H1 (cell line): ENCODE measurements around the gene TNNT1. TPM values are rescaled to one million over a fixed set of nuclear protein-coding genes. Genes with fewer than 3 reads are reported as not detected.

Experiments used
- ASH2L ChIP-seq: fragments of 200-600, 300-600 bp; sonication (generic); IDR thresholded peaks from one replicate; pipeline ENCODE4 v1.7.1; 2017; ENCODE audit warnings: low read length
- ATF3 ChIP-seq: IDR thresholded peaks from 2 replicates; pipeline ENCODE4 v1.6.1; 2011; ENCODE audit warnings: low read depth, mild to moderate bottlenecking, low read length; ENCODE audit not compliant: insufficient read depth
- CEBPB ChIP-seq: IDR thresholded peaks from 2 replicates; pipeline ENCODE4 v1.6.1; 2012; ENCODE audit warnings: low read depth, low read length
- GTF2F1 ChIP-seq: IDR thresholded peaks from 2 replicates; pipeline ENCODE4 v1.6.1; 2012; ENCODE audit warnings: low read depth, low read length, improper control_type of control experiment, borderline replicate concordance
- HDAC6 ChIP-seq: IDR thresholded peaks from one replicate; pipeline ENCODE4 v1.7.1; 2012; ENCODE audit warnings: low read depth, mild to moderate bottlenecking, inconsistent platforms, low read length, moderate library complexity
- POU5F1 ChIP-seq: IDR thresholded peaks from 2 replicates; pipeline ENCODE4 v1.6.1; 2011; ENCODE audit warnings: low read depth, mild to moderate bottlenecking, low read length, moderate library complexity
- RBBP5 ChIP-seq: IDR thresholded peaks from 2 replicates; pipeline ENCODE4 v1.7.1; 2012; ENCODE audit warnings: low read depth, mild to moderate bottlenecking, inconsistent platforms, low read length, moderate library complexity, borderline replicate concordance
- SAP30 ChIP-seq: fragments of 300-600 bp; sonication (generic); IDR thresholded peaks from 2 replicates; pipeline ENCODE4 v1.7.1; 2012; ENCODE audit warnings: low read length, moderate library complexity, mild to moderate bottlenecking, inconsistent platforms; ENCODE audit not compliant: insufficient read depth, insufficient replicate concordance
- SIX5 ChIP-seq: IDR thresholded peaks from 2 replicates; pipeline ENCODE4 v1.6.1; 2011; ENCODE audit warnings: mild to moderate bottlenecking, low read depth, low read length
- TAF7 ChIP-seq: optimal IDR thresholded peaks from 2 replicates; pipeline ENCODE3; 2011; ENCODE audit warnings: low read depth, mild to moderate bottlenecking, inconsistent platforms, low read length, moderate library complexity, borderline replicate concordance
- TEAD4 ChIP-seq: IDR thresholded peaks from 2 replicates; pipeline ENCODE4 v1.6.1; 2012; ENCODE audit warnings: low read depth, low read length, inconsistent platforms, mixed read lengths
- ZNF274 ChIP-seq: IDR thresholded peaks from 2 replicates; pipeline ENCODE4 v1.7.0; 2012; ENCODE audit warnings: low read length, borderline replicate concordance; ENCODE audit errors: extremely low read depth
- polyA plus RNA-seq, 7 experiments: library from polyadenylated mRNA; depleted of rRNA in 3 of 7; stranded (reverse) in 5 of 7; unstranded in 2 of 7; fragments of >200 nt in 5 of 7; fragments of 200-250 nt in 2 of 7; gene quantifications; 1 replicate in 5 of 7; 2 replicates in 1 of 7; 4 replicates in 1 of 7; pipeline versions ENCODE4 v1.2.1 to v1.2.3, GENCODE V29; 2011 to 2013; ENCODE audit warnings: missing spikeins in 2 of 7, mixed read lengths in 2 of 7
- total RNA-seq: library from RNA; stranded (reverse); fragmentation: NEBNext Ultra II Directional; extraction: Animal tissue kit (Norgen Biotek cat#: 25700); gene quantifications from 2 replicates; pipeline ENCODE4 v1.2.1, GENCODE V29; 2021
- TF ChIP-seq, protein P1 (sequence below): IDR thresholded peaks from 2 replicates; pipeline ENCODE4 v1.6.1; 2012; ENCODE audit warnings: low read length, inconsistent platforms
- TF ChIP-seq, protein P2 (sequence below): IDR thresholded peaks from 2 replicates; pipeline ENCODE4 v1.6.1; 2012; ENCODE audit warnings: inconsistent platforms
- TF ChIP-seq, protein P3 (sequence below), 3 experiments: IDR thresholded peaks; 1 replicate in 2 of 3; 2 replicates in 1 of 3; pipeline versions ENCODE4 v1.5.1 to v1.6.1; 2011; ENCODE audit warnings: low read length in 3 of 3, mild to moderate bottlenecking in 3 of 3, inconsistent platforms in 2 of 3, low read depth in 1 of 3, moderate library complexity in 1 of 3; ENCODE audit not compliant: insufficient read depth in 1 of 3; ENCODE audit errors: control extremely low read depth in 1 of 3

The TNNT1 gene
- total and polyA plus RNA-seq, 2 of the 8 experiments (the other 6 are each of a cell fraction or from before 2014, with no cell fraction given), result 69.6 to 107 TPM

DNA sequence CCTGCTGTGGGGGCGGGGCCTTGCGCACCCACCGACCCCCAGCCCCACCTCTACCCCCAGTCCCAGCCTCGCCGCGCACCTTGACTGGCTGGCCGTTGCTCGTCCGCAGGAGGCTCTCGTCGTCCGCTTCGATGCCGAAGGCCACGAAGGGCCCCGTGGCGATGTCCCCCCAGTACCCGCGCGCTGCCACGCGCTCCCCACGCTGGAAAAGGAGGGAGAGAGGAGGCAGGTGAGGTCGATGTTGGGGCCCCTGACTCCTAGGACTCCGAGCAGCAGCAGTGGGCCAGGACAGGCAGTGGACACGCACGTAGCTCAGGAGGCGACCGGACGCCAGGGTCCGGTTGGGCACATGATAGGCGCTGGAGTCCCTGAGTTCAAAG lies 12.0 kb upstream of the TNNT1 start (continued):
- TF ChIP-seq GTF2F1 (no peak), TEAD4 (no peak), SAP30 (no peak), ASH2L (peak; percentile 36), HDAC6 (no peak), ATF3 (no peak), POU5F1 (no peak), CEBPB (no peak), ZNF274 (no peak), SIX5 (no peak), TAF7 (no peak), RBBP5 (no peak)
- TF ChIP-seq, protein P1, sequence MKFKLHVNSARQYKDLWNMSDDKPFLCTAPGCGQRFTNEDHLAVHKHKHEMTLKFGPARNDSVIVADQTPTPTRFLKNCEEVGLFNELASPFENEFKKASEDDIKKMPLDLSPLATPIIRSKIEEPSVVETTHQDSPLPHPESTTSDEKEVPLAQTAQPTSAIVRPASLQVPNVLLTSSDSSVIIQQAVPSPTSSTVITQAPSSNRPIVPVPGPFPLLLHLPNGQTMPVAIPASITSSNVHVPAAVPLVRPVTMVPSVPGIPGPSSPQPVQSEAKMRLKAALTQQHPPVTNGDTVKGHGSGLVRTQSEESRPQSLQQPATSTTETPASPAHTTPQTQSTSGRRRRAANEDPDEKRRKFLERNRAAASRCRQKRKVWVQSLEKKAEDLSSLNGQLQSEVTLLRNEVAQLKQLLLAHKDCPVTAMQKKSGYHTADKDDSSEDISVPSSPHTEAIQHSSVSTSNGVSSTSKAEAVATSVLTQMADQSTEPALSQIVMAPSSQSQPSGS, result no peak
- TF ChIP-seq, protein P2, sequence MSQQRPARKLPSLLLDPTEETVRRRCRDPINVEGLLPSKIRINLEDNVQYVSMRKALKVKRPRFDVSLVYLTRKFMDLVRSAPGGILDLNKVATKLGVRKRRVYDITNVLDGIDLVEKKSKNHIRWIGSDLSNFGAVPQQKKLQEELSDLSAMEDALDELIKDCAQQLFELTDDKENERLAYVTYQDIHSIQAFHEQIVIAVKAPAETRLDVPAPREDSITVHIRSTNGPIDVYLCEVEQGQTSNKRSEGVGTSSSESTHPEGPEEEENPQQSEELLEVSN, result peak; percentile 73; the same call in 1 of the 2 replicates
- TF ChIP-seq, protein P3, sequence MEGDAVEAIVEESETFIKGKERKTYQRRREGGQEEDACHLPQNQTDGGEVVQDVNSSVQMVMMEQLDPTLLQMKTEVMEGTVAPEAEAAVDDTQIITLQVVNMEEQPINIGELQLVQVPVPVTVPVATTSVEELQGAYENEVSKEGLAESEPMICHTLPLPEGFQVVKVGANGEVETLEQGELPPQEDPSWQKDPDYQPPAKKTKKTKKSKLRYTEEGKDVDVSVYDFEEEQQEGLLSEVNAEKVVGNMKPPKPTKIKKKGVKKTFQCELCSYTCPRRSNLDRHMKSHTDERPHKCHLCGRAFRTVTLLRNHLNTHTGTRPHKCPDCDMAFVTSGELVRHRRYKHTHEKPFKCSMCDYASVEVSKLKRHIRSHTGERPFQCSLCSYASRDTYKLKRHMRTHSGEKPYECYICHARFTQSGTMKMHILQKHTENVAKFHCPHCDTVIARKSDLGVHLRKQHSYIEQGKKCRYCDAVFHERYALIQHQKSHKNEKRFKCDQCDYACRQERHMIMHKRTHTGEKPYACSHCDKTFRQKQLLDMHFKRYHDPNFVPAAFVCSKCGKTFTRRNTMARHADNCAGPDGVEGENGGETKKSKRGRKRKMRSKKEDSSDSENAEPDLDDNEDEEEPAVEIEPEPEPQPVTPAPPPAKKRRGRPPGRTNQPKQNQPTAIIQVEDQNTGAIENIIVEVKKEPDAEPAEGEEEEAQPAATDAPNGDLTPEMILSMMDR (IDR thresholded peaks at IDR 0.05; ENCODE audit: control extremely low read depth in 1 of 3, insufficient read depth in 1 of 3, low read depth in 1 of 3, low read length in 3 of 3), result no peak
